Measurements from ENCODE around the gene AAMP. TPM values are rescaled to one million over a fixed set of nuclear protein-coding genes. Genes with fewer than 3 reads are reported as not detected.
A peak's percentile ranks its signal among the peaks of the same experiment; 100 is the strongest.
"Not testable (repeated sequence)": the region's sequence is repeated elsewhere in the genome, so short reads cannot be mapped to it uniquely, and the experiment has no call there.

The AAMP gene
- total and polyA plus RNA-seq, 12 donors: 54.8 to 314 (median 110) TPM

- Histone ChIP-seq H3K36me3 (replicated peaks in 1 of 2) (peaks cover 0 to 63% of the 10 kb centered on the region in 2 donors), H3K4me3 (no peak overlapping the region), H3K9me3 (replicated peaks in 1 of 3) (no peaks in the 10 kb centered on the region), H3K4me1 (replicated peaks in 1 of 2) (peaks cover 12 to 22% of the 10 kb centered on the region in 2 donors), H3K27me3 (no peaks in the 10 kb centered on the region), H3K27ac (peak overlapping the region in 1 of 5 donors; percentile 5)
- no peak for DNase-seq
- 64 to 78% (median 68%) methylated on average over 4 of the region's 4 CpGs for WGBS, 4 donors
- TF ChIP-seq, protein P1, sequence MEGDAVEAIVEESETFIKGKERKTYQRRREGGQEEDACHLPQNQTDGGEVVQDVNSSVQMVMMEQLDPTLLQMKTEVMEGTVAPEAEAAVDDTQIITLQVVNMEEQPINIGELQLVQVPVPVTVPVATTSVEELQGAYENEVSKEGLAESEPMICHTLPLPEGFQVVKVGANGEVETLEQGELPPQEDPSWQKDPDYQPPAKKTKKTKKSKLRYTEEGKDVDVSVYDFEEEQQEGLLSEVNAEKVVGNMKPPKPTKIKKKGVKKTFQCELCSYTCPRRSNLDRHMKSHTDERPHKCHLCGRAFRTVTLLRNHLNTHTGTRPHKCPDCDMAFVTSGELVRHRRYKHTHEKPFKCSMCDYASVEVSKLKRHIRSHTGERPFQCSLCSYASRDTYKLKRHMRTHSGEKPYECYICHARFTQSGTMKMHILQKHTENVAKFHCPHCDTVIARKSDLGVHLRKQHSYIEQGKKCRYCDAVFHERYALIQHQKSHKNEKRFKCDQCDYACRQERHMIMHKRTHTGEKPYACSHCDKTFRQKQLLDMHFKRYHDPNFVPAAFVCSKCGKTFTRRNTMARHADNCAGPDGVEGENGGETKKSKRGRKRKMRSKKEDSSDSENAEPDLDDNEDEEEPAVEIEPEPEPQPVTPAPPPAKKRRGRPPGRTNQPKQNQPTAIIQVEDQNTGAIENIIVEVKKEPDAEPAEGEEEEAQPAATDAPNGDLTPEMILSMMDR (IDR thresholded peaks at IDR 0.05): no peak
- TF ChIP-seq POLR2A (IDR thresholded peaks at IDR 0.05): no peak
- intact Hi-C loops (cut with DNase I): no loop called here
Observed at GRCh38 chr2:218274586-218274985, 4.6 kb upstream of the AAMP start.

GRCh38 chr2:218273908-218274249 is 3.9 kb upstream of the AAMP start:
- TF ChIP-seq, protein P1 (IDR thresholded peaks at IDR 0.05): no peak
- TF ChIP-seq POLR2A (IDR thresholded peaks at IDR 0.05): no peak
- no peak overlapping the region for H3K4me3 ChIP-seq
- H3K9me3 ChIP-seq (replicated peaks in 1 of 3): no peaks in the 10 kb centered on the region
- intact Hi-C loops (cut with DNase I): no loop called here
- H3K27me3 ChIP-seq: no peaks in the 10 kb centered on the region
- DNase-seq: no peak
- H3K27ac ChIP-seq: peak overlapping the region in 1 of 5 donors; percentile 1
- H3K36me3 ChIP-seq (replicated peaks in 1 of 2): peaks cover 0 to 56% of the 10 kb centered on the region in 2 donors
- WGBS, 4 donors: 79 to 94% (median 80%) methylated on average over 2 of the region's 2 CpGs
- H3K4me1 ChIP-seq (replicated peaks in 1 of 2): peaks cover 12 to 27% of the 10 kb centered on the region in 2 donors

GRCh38 chr2:218273214-218273907 is 3.4 kb upstream of the AAMP start:
- H3K27ac ChIP-seq: peak overlapping the region in 3 of 5 donors; percentile 36 to 72 (median 59)
- DNase-seq; H3K27me3 ChIP-seq; intact Hi-C loops (cut with DNase I); H3K9me3 ChIP-seq (replicated peaks in 1 of 3); H3K4me3 ChIP-seq: not testable (repeated sequence)
- peaks cover 12 to 31% of the 10 kb centered on the region in 2 donors for H3K4me1 ChIP-seq (replicated peaks in 1 of 2)
- H3K36me3 ChIP-seq (replicated peaks in 1 of 2): peaks cover 0 to 51% of the 10 kb centered on the region in 2 donors
- 77 to 87% (median 85%) methylated on average over 7 to 8 of the region's 8 CpGs for WGBS, 4 donors

- H3K27ac ChIP-seq: peak overlapping the region in 3 of 5 donors; percentile 36 to 72 (median 59)
- no peak overlapping the region for H3K4me3 ChIP-seq
Observed at GRCh38 chr2:218272531-218273212, 2.7 kb upstream of the AAMP start.

More at GRCh38 chr2:218272531-218273212, 2.7 kb upstream of the AAMP start:
- H3K9me3 ChIP-seq (replicated peaks in 1 of 3): no peaks in the 10 kb centered on the region
- TF ChIP-seq, protein P1 (IDR thresholded peaks at IDR 0.05): peak; percentile 78 to 94 (median 92)
- TF ChIP-seq POLR2A (IDR thresholded peaks at IDR 0.05): no peak
- intact Hi-C loops (cut with DNase I): no loop called here
- 11 to 27% (median 19%) methylated on average over 15 to 18 of the region's 18 CpGs for WGBS, 4 donors
- peak; percentile 84 to 94 (median 91) for DNase-seq
- no peaks in the 10 kb centered on the region for H3K27me3 ChIP-seq
- peaks cover 12 to 31% of the 10 kb centered on the region in 2 donors for H3K4me1 ChIP-seq (replicated peaks in 1 of 2)
- H3K36me3 ChIP-seq (replicated peaks in 1 of 2): peaks cover 0 to 46% of the 10 kb centered on the region in 2 donors

Data from adrenal gland (tissue), 12 donors.